Esophagus muscularis mucosa (tissue), 4 donors: ENCODE results near the gene CAMTA1. TPM values are rescaled to one million over a fixed set of nuclear protein-coding genes. Genes with fewer than 3 reads are reported as not detected.

Experiments
- DNase-seq: peaks from one replicate; pipeline ENCODE4 v3.0.0-alpha.2; 2017; ENCODE audit errors: extremely low spot score
- H3K27ac ChIP-seq, 4 donors: fragments of 200-600 bp; sonication (generic); replicated peaks in 1 of 4; 1 replicate in 3 of 4; 2 replicates in 1 of 4; pipeline ENCODE4 v1.5.1; 2016 to 2019; ENCODE audit warnings: mild to moderate bottlenecking in 1 of 4
- H3K27me3 ChIP-seq, 4 donors: fragments of 200-600 bp; sonication (generic); one replicate each; pipeline versions ENCODE4 v1.5.1 to v1.6.0; 2016 to 2019
- H3K36me3 ChIP-seq, 4 donors: fragments of 200-600 bp; sonication (generic); one replicate each; pipeline ENCODE4 v1.5.1; 2016 to 2019
- H3K4me1 ChIP-seq, 4 donors: fragments of 200-600 bp; sonication (generic); one replicate each; pipeline ENCODE4 v1.5.1; 2016 to 2019
- H3K4me3 ChIP-seq, 4 donors: fragments of 200-600 bp; sonication (generic); 1 replicate in 2 of 4; 2 replicates in 2 of 4; pipeline ENCODE4 v1.5.1; 2016 to 2019; ENCODE audit warnings: mild to moderate bottlenecking in 4 of 4, moderate library complexity in 1 of 4
- H3K9me3 ChIP-seq, 4 donors: fragments of 200-600 bp; sonication (generic); 1 replicate in 3 of 4; 2 replicates in 1 of 4; pipeline ENCODE4 v1.5.1; 2016 to 2019
- CTCF ChIP-seq, 3 experiments: fragments of 200-600 bp in 2 of 3; fragments of 450-650 bp in 1 of 3; sonication (generic) in 2 of 3; IDR thresholded peaks; one replicate each; pipeline ENCODE4 v1.5.1; 2017 to 2019; ENCODE audit warnings: antibody characterized with exemption in 3 of 3, mild to moderate bottlenecking in 2 of 3, moderate library complexity in 1 of 3
- EP300 ChIP-seq: sonication (generic); formaldehyde crosslinking; IDR thresholded peaks from one replicate; pipeline ENCODE4 v1.6.1; 2017; ENCODE audit warnings: antibody characterized with exemption
- POLR2A ChIP-seq: fragments of 450-650 bp; IDR thresholded peaks from one replicate; pipeline ENCODE4 v1.6.1; 2017; ENCODE audit warnings: antibody characterized with exemption, moderate library complexity, mild to moderate bottlenecking, low read depth
- POLR2AphosphoS5 ChIP-seq, 2 donors: sonication (generic); formaldehyde crosslinking; IDR thresholded peaks; one replicate each; pipeline ENCODE4 v1.6.1; 2017; ENCODE audit warnings: antibody characterized with exemption in 2 of 2
- WGBS: methylation state at CpG from one replicate; pipeline ENCODE4 v1.1.5; 2018; 5-methylcytosine and 5-hydroxymethylcytosine counted together
- intact Hi-C: fragments of 100-400 bp; cut with DNase I; formaldehyde crosslinking; loops from one replicate; pipeline ENCODE4 v1.15.1; 2023
- total RNA-seq, 4 donors: library from RNA; depleted of rRNA; stranded (reverse); fragments of >200 nt; gene quantifications; one replicate each; pipeline versions ENCODE4 v1.1.0 to v1.2.1, GENCODE V29; 2016

CAMTA1 gene
- total RNA-seq, 4 donors from 2014 or later = 109 to 226 (median 139) TPM

DNA sequence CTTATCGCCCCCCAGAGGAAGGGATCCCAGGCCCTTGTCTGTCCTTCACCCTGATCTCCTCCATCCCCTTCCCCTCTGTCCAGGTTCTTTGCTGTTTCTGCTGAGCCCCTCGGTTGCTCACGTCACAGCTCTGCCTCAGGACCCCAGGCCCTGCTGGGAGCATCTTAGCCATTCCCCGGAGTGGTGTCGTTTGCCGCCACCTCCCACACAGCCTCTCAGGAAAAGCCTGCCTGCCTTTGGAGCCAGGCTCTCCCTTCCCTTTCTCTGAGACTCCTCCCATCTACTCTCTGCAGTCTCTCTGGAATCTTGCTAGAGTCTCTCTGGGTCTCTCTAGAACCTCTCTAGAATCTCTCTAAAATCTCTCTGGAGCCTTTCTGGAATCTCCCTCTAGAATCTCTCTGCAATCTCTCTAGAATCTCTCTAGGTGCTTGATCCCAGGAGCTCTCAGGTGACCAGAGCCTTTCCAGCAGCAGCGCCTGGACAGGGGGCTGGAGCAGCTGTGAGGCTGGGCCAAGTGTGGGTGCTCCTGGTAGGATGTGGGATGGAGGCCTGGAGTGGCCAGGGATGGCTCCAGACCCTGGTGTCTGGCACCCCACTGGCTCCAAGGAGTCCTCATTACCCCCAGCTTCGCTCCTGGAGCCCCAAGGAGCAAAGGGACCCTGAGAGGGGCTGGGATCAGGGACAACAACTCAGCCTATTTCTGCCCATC, 702.7 kb downstream of the CAMTA1 start:
- DNase-seq = no peak
- H3K27ac ChIP-seq = no peak overlapping the region
- H3K9me3 ChIP-seq = no peaks in the 10 kb centered on the region
- H3K4me3 ChIP-seq = no peak overlapping the region
- peaks cover 6 to 20% (median 19%) of the 10 kb centered on the region in 4 donors for H3K4me1 ChIP-seq
- no peak for TF ChIP-seq CTCF (IDR thresholded peaks at IDR 0.05)
- TF ChIP-seq POLR2AphosphoS5 (IDR thresholded peaks at IDR 0.05) = no peak
- TF ChIP-seq POLR2A = no peak
- no peak for TF ChIP-seq EP300
- WGBS = 86% methylated on average over 7 of the region's 8 CpGs
- H3K27me3 ChIP-seq = no peaks in the 10 kb centered on the region
- intact Hi-C loops = no loop called here
- H3K36me3 ChIP-seq = no peaks in the 10 kb centered on the region

GRCh38 chr1:7488475-7488842, 703.2 kb downstream of the CAMTA1 start:
- WGBS = 92% methylated on average over 1 of the region's 1 CpG
- H3K27me3 ChIP-seq = no peaks in the 10 kb centered on the region
- no peak for TF ChIP-seq POLR2AphosphoS5 (IDR thresholded peaks at IDR 0.05)
- no peak for TF ChIP-seq CTCF (IDR thresholded peaks at IDR 0.05)
- no peak for TF ChIP-seq EP300
- no peak for TF ChIP-seq POLR2A
- H3K4me1 ChIP-seq = peaks cover 6 to 20% (median 19%) of the 10 kb centered on the region in 4 donors
- no peak for DNase-seq
- H3K9me3 ChIP-seq = no peaks in the 10 kb centered on the region
- H3K27ac ChIP-seq = no peak overlapping the region
- H3K36me3 ChIP-seq = no peaks in the 10 kb centered on the region
- intact Hi-C loops = no loop called here
- no peak overlapping the region for H3K4me3 ChIP-seq

DNA sequence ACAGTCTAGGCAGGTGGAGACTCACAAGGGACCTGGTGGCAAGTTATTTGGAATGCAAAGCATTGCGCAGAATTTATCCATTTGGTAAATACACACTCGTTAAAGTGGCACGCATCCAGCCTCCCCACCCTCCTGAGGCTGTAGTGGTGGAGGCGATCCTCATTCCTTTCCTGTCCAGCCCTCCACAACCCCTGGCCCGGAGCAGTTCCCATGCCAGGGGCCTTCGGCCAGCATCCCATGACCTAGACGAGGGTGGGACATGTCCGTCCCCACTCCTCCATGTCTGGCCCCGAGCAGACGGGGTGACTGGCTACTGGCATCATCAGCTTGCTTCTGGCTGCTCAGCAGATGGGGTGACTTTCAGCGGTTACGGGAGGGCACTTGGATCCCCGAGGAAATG, 704.3 kb downstream of the CAMTA1 start:
- H3K36me3 ChIP-seq = no peaks in the 10 kb centered on the region
- WGBS = 98% methylated on average over 11 of the region's 13 CpGs

DNA sequence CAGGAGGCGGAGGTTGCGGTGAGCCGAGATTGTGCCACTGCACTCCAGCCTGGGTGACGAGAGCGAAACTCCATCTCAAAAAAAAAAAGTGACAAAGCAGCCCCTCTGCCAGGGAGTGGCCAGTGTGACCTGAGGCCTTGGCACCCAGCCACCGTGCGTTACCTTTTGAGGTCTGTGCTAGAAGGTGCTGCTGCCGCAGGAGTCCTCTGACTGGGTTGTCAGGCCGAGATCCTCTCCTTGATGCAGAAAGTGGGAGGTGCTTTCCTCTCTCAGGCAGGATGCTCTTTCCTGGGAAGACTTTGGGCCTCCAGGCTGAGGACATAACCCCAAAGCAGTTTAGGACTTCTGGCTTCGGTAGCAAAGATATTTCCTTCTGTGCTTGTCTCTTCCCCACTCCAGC, 705.3 kb downstream of the CAMTA1 start:
- WGBS = 88% methylated on average over 8 of the region's 10 CpGs
- no peak for TF ChIP-seq CTCF (IDR thresholded peaks at IDR 0.05)
- TF ChIP-seq POLR2AphosphoS5 (IDR thresholded peaks at IDR 0.05) = no peak
- H3K36me3 ChIP-seq = no peaks in the 10 kb centered on the region
- no peaks in the 10 kb centered on the region for H3K9me3 ChIP-seq
- no peaks in the 10 kb centered on the region for H3K27me3 ChIP-seq
- intact Hi-C loops = no loop called here
- no peak for DNase-seq
- peak overlapping the region in 3 of 4 donors; percentile 10 to 65 (median 53) for H3K27ac ChIP-seq
- no peak overlapping the region for H3K4me3 ChIP-seq
- H3K4me1 ChIP-seq = peaks cover 6 to 20% (median 19%) of the 10 kb centered on the region in 4 donors

More for the DNA sequence above, 704.3 kb downstream of the CAMTA1 start:
- H3K9me3 ChIP-seq = no peaks in the 10 kb centered on the region
- H3K4me1 ChIP-seq = peaks cover 6 to 20% (median 19%) of the 10 kb centered on the region in 4 donors
- no peaks in the 10 kb centered on the region for H3K27me3 ChIP-seq
- TF ChIP-seq EP300 (no peak), POLR2A (no peak), CTCF (IDR thresholded peaks at IDR 0.05) (no peak), POLR2AphosphoS5 (IDR thresholded peaks at IDR 0.05) (no peak)
- H3K4me3 ChIP-seq = no peak overlapping the region
- intact Hi-C loops = no loop called here
- no peak for DNase-seq
- H3K27ac ChIP-seq = no peak overlapping the region
